WTC11 (cell line): ENCODE data around the gene TMEM11.

ENCODE experiments used
- ATF3 ChIP-seq: sonication (generic); formaldehyde crosslinking; conservative IDR thresholded peaks from 2 replicates; pipeline ENCODE4 v1.8.1; 2022; ENCODE audit warnings: mild to moderate bottlenecking, missing genetic modification reagents
- CTCF ChIP-seq: fragments of 200-600 bp; IDR thresholded peaks from 2 replicates; pipeline ENCODE4 v1.8.0; 2022; ENCODE audit warnings: antibody characterized with exemption
- E2F5 ChIP-seq: sonication (generic); formaldehyde crosslinking; IDR thresholded peaks from 2 replicates; pipeline ENCODE4 v1.8.1; 2022; ENCODE audit warnings: mild to moderate bottlenecking, moderate library complexity, missing genetic modification reagents
- FOXK1 ChIP-seq: sonication (generic); formaldehyde crosslinking; IDR thresholded peaks from 2 replicates; pipeline ENCODE4 v1.8.0; 2022; ENCODE audit warnings: mild to moderate bottlenecking, moderate library complexity, missing genetic modification reagents
- IRF2 ChIP-seq: sonication (generic); formaldehyde crosslinking; IDR thresholded peaks from 2 replicates; pipeline ENCODE4 v1.8.0; 2022; ENCODE audit warnings: low read depth, missing genetic modification reagents, borderline replicate concordance
- JUN ChIP-seq: sonication (generic); formaldehyde crosslinking; IDR thresholded peaks from 2 replicates; pipeline ENCODE4 v1.8.0; 2023; ENCODE audit warnings: mild to moderate bottlenecking, missing genetic modification reagents
- TCF7 ChIP-seq: sonication (generic); formaldehyde crosslinking; IDR thresholded peaks from 2 replicates; pipeline ENCODE4 v1.8.0; 2022; ENCODE audit warnings: mild to moderate bottlenecking, low read depth, missing genetic modification reagents, moderate library complexity

- TF ChIP-seq ATF3 (no peak), CTCF (no peak), E2F5 (CRISPR knock-in tag) (no peak), JUN (no peak), IRF2 (CRISPR knock-in tag) (no peak), TCF7 (CRISPR knock-in tag) (no peak), FOXK1 (no peak)
These were observed 929 bp downstream of the TMEM11 start for GRCh38 chr17:21212826-21213637.
